Astrocyte of the cerebellum (primary cell): Measurements from ENCODE around the gene F12.

ENCODE experiments used
- DNase-seq: peaks from one replicate; pipeline ENCODE4 v3.0.0-alpha.2; 2011; ENCODE audit warnings: low read depth
- H3K4me3 ChIP-seq: 2 replicates; pipeline ENCODE4 v1.5.1; 2011; ENCODE audit warnings: mild to moderate bottlenecking, low read depth, low read length, moderate library complexity
- in situ Hi-C: cut with HindIII; loops from 2 replicates; pipeline ENCODE4 v1.10.0; 2017; ENCODE audit warnings: low sequenced_read_pairs
- TF ChIP-seq, protein P1 (sequence below): IDR thresholded peaks from 2 replicates; pipeline ENCODE4 v1.5.1; 2012; ENCODE audit warnings: low read length, low read depth, moderate library complexity, mild to moderate bottlenecking; ENCODE audit errors: missing control alignments

F12 gene

DNA sequence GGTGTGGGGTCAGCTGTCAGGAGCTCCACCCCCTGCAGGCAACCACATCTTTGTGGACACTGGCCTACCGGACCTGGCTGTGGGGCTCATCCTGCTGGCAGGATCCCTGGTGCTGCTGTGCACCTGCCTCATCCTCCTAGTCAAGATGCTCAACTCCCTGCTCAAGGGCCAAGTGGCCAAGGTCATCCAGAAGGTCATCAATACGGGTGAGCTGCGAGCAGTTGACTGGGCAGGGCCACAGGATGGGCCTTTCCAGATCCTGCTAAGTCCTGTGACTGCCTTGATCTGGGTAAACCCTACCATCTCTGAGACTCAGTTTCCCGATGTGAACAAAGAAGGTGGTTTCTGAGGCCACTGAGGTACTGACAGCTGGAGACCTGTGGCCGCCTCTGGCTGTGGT lies 15.4 kb downstream of the F12 start:
- in situ Hi-C loops, result no loop called here
- no peak overlapping the region for H3K4me3 ChIP-seq
- DNase-seq, result no peak
- TF ChIP-seq, protein P1, sequence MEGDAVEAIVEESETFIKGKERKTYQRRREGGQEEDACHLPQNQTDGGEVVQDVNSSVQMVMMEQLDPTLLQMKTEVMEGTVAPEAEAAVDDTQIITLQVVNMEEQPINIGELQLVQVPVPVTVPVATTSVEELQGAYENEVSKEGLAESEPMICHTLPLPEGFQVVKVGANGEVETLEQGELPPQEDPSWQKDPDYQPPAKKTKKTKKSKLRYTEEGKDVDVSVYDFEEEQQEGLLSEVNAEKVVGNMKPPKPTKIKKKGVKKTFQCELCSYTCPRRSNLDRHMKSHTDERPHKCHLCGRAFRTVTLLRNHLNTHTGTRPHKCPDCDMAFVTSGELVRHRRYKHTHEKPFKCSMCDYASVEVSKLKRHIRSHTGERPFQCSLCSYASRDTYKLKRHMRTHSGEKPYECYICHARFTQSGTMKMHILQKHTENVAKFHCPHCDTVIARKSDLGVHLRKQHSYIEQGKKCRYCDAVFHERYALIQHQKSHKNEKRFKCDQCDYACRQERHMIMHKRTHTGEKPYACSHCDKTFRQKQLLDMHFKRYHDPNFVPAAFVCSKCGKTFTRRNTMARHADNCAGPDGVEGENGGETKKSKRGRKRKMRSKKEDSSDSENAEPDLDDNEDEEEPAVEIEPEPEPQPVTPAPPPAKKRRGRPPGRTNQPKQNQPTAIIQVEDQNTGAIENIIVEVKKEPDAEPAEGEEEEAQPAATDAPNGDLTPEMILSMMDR, result no peak

GRCh38 chr5:177393206-177393765 lies 16.1 kb downstream of the F12 start:
- TF ChIP-seq, protein P1, result no peak
- H3K4me3 ChIP-seq, result no peak overlapping the region
- DNase-seq, result no peak
- in situ Hi-C loops, result no loop called here

- in situ Hi-C loops, result no loop called here
- TF ChIP-seq, protein P1, result no peak
- no peak for DNase-seq
- H3K4me3 ChIP-seq, result no peak overlapping the region
These were observed 16.6 kb downstream of the F12 start for GRCh38 chr5:177392765-177393164.

- TF ChIP-seq, protein P1, result peak; percentile 97
- DNase-seq, result peak; percentile 72
- in situ Hi-C loops, result no loop called here
- no peak overlapping the region for H3K4me3 ChIP-seq
These were observed 18.7 kb downstream of the F12 start for GRCh38 chr5:177390363-177391300.

DNA sequence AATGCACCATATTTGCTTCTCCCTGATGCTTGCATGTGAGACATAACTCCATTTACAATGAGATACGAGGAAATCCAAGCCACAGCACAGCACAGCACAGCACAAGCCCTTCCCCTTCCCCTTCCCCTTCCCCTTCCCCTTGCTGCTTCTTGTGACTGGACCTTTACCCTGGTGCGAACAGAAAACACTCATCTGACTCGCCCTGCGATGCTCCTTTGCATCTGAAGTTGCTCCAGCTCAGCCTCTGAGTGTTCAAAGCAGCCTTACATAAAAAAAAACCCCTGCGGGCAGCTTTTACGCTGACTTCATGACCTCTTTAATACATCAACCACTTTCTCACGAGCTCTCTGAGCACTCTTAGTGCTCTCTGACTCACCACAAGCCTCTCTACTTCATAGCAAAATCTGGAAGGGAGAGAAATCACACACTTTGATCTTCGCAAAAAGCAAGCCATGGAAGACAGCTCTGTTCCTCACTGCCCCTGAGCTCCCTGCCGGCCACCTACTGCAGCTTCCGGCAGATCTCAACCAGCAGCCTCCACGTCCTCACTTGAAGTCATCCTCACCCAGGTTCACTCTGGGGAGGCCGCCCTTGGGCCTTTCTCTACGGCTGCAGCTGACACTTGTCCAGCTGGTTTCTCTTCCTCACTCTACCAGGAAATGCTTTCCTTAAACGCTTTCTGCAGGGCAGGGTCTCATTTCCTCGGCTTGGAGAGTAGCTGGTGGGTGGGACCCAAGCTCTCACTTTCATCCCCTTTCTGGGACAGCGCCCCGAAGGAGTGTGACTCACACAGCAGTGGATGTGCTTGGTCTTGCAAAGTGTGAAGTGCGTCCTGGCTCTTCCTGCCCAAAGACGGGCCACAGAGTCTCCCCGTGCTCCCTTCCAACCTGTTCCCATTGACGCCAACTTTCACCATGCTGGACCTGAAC lies 19.9 kb downstream of the F12 start:
- no peak overlapping the region for H3K4me3 ChIP-seq
- peak; percentile 75 for DNase-seq
- in situ Hi-C loops, result no loop called here
- TF ChIP-seq, protein P1, result no peak

GRCh38 chr5:177388521-177389052 lies 20.8 kb downstream of the F12 start:
- TF ChIP-seq, protein P1, result no peak
- in situ Hi-C loops, result no loop called here
- no peak overlapping the region for H3K4me3 ChIP-seq
- DNase-seq, result no peak
